ENCODE measurements around the gene GIT1.

GIT1 gene

DNA sequence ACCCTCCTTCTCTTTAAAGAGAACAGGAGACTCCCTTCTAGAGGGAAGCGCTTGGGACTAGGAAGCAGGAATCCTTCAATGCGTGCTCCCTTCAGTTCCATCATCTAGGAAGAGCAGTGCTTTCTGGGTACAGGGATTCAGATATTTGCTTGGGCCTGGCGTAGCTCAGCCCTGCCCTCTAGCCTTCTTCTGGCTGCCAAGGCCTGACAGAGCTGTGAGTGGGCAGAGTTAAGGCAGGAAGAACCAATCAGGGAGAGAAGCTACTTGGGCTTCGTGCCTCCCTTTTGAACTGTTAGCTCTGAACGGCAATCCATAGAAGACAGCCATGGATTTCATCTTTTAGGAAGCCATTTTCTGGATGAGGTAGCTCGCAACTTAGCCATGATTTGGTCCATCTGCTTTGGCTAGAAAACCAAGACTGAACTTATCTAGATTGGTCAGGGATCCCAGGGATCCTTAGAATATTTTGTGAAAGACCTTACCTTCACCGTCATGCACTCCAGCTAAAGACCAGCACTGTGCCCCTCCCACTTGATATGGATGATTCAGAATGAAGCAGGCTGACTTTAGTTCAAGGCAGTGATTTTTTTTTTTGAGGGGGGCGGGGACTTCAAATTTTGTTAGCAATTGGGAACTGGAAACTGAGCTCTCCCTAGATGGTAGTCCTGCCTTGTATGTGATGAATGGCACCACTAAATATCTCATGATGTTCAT is 35.7 kb upstream of the GIT1 start:
- peak overlapping the region; percentile 66 for H3K27ac ChIP-seq
- TF ChIP-seq ZFX (IDR thresholded peaks at IDR 0.05; ENCODE audit: borderline replicate concordance) = no peak
- TF ChIP-seq, protein P1, sequence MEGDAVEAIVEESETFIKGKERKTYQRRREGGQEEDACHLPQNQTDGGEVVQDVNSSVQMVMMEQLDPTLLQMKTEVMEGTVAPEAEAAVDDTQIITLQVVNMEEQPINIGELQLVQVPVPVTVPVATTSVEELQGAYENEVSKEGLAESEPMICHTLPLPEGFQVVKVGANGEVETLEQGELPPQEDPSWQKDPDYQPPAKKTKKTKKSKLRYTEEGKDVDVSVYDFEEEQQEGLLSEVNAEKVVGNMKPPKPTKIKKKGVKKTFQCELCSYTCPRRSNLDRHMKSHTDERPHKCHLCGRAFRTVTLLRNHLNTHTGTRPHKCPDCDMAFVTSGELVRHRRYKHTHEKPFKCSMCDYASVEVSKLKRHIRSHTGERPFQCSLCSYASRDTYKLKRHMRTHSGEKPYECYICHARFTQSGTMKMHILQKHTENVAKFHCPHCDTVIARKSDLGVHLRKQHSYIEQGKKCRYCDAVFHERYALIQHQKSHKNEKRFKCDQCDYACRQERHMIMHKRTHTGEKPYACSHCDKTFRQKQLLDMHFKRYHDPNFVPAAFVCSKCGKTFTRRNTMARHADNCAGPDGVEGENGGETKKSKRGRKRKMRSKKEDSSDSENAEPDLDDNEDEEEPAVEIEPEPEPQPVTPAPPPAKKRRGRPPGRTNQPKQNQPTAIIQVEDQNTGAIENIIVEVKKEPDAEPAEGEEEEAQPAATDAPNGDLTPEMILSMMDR (IDR thresholded peaks at IDR 0.05) = peak; percentile 36; the same call in 1 of the 2 replicates

DNA sequence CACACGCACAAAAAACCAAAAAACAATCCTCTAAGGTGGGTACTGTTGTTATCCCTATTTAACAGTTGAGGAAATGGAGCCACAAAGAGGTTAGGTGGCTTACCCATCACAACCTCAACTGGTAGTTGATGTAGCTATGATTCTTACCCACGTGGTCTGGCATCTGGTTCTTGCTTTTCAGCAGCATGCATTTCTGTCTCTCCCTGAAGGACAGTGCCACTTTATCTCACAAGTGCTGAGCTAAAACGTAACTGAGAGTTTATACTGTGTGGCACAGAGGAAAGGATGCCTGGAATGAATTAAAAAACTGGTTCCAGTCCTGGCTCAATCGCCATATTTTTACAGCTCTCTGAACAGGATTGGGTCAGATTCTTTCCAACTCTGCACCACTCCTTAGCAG is 35.1 kb upstream of the GIT1 start:
- H3K27ac ChIP-seq = peak overlapping the region; percentile 66
- TF ChIP-seq ZFX (IDR thresholded peaks at IDR 0.05; ENCODE audit: borderline replicate concordance) = no peak
- TF ChIP-seq, protein P1 (IDR thresholded peaks at IDR 0.05) = no peak

DNA sequence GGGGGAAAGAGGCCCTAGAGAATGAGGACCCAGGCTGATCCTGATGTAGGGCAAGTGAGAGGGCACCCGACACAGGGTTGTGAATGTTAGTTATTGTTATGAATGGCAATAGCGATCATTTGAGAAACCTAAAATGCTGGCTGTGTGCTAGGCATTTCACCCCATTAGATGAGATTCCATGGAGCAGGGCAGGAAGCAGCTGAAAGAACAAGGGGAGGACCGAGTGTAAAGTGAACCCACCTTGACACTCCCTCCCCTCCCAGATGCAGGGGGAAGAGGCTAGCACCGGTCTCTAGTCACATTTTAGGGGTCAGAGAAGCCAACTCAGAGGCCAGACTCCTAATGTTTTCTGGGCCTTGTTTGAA is 33.8 kb upstream of the GIT1 start:
- H3K27ac ChIP-seq = peak overlapping the region; percentile 43
- TF ChIP-seq ZFX (IDR thresholded peaks at IDR 0.05; ENCODE audit: borderline replicate concordance) = no peak
- TF ChIP-seq, protein P1 (IDR thresholded peaks at IDR 0.05) = no peak

DNA sequence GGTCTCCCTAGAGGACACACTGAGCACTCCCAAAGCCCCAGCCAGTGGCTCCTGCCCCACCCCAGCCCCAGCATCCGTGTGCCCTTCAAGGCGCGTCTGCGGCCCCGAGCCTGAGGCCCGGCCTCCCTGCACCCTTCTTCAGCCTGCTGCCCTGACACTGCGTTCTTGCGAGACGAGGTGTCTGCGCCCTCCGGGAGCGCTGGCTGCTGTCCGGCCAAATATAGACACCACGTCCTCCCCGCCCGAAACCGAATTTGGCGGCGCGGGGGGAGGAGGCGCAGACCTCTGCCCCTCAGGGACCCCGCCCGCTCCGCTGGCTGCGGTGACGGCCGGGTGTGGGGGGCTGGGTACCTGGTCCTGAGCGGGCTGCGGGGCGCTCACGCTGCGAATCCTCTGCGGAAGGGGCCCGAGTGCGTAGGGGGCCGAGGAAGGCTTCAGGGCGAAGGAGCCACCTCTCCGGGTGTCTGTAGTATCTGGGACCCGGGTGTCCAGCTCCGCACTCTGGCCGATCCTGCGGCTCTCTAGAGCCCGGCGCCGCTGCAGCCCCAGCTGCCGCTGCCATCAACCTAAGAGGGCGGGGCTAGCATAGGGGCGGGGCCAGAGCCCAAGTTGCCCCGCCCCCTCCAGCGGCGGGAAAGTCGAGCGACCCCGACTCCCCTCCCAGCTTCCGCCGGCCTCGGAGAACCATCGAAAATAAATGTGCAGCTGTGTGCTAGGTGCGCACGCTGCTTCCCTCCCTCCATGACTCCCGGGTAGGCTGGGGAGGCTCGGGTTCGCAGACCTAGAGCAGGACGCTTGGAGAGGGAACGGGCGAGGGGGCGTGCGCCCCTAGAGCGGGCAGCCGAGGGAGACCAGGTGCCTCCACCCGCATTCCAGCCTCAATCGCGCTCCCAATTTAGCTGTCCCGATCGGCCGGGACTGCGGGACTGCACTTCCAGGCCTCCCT is 33.2 kb upstream of the GIT1 start, which contains the start of gene CORO6:
TSS of gene CORO6 (minus strand) at position 576 of the 946 bp plus-strand sequence. CDS start 1,491 bp downstream, outside the sequence.
- peak within 1 kb of the TSS; percentile 43 for H3K27ac ChIP-seq

DNA sequence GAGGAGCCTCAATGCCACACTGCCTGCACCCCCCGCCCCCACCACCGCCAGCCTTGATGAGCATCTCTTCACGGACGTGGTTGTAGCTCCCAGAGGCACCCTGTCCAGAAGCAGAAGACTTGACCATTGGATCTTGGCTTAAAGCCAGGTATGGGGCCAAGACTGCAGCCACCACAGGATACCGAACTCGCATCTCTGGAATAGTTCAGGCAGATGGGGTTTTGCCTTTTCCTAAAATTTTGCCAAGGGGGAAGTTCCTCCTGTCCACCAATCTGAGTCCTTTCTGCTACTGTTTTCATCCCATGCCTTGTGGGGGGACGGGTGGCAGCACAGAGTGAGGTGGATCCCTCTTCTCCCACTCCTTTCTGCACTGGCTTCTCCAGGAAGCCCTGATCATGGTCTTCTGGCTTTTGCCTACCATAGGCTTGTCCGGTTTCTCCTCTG is 32.3 kb upstream of the GIT1 start:
- TF ChIP-seq, protein P1 (IDR thresholded peaks at IDR 0.05) = no peak
- TF ChIP-seq ZFX (IDR thresholded peaks at IDR 0.05; ENCODE audit: borderline replicate concordance) = no peak
- no peak overlapping the region for H3K27ac ChIP-seq

More for the DNA sequence above, 33.2 kb upstream of the GIT1 start, which contains the start of gene CORO6:
- TF ChIP-seq, protein P1 (IDR thresholded peaks at IDR 0.05) = no peak
- TF ChIP-seq ZFX (IDR thresholded peaks at IDR 0.05; ENCODE audit: borderline replicate concordance) = no peak

DNA sequence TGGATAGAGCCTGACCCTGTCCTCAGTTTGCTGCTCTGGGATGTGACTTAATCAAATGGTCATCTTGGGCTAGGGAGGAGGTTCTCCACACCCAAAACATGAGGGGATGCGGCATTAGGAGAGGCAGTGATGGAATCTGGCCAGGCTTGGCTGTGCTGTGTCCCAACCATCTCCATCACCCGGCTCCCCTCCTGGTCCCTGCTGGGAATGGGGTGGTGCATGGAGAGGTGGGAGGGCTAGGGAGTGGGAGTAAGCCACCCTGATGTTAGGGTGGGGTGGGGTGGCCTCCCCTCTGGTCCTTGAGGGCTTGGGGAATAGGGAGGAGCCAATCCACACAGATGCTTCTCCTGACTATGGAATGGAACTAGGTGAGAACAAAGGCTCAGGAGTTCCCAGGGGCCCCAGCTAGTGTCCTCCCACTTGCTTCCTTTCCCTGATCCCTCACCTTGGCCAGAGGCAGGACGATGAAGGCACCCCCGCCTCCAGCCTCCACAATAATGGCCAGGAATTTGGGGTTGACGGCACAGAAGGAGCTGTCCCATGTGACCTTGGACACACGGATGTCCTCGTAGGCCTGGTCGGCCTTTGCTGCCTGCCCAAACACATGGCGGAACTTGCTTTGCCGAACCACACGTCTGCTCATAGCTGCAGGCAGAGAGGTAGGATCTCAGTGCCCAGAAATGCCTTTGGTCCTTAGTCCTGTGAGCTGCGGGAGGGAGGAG is 31.5 kb upstream of the GIT1 start:
- TF ChIP-seq ZFX (IDR thresholded peaks at IDR 0.05; ENCODE audit: borderline replicate concordance) = no peak
- TF ChIP-seq, protein P1 (IDR thresholded peaks at IDR 0.05) = no peak
- no peak overlapping the region for H3K27ac ChIP-seq

Measured in 22Rv1 (cell line).